Measurements from ENCODE around the gene CCDC102A.

CCDC102A gene

DNA sequence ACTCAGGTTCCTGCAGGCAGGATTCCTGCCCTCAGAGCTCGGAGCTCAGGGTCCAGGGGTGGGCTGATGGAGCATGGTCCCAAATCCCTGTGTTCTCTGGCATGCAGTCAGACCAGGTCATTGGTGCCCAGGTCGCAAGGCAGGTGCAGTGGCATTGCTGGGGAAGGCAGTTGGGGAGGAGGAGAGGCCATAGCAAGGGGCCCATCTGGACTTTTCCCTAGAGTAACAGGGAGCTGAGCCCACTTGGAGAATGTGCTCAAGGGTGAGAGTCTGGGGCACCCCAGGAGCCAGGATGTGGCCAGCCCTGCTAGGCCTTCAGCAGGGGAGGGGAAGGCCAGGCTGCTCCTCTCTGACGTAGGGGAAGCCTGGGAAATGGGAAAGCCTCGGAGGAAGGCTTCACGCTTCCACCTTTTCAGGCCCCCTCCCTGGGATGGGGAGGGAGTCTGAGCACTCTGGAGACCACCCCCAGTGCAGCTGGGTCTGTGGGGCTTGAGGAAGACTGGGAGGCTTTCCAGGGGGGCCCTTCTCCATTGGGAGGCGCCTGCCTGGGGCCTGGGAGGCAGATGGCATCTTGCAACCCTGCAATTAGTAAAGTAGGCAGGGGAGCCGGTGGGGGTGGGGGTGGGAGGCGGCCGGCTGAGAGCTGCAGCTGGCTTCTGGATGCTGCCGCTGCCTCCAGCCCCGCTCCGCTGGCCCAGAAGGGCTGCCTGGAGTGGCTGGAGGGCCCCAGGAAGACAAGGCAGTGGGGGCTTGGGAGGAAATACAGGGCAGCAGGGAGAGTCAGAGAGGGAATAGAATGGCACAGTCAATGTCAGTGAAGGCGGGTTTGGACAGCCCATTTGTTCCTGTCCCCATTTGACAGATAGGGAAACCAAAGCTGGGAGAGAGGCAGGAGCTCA is 29.0 kb downstream of the CCDC102A start:
- no peak overlapping the region for H3K4me3 ChIP-seq (ENCODE audit: low read depth, low read length)
- DNase-seq (ENCODE audit: low read depth): no peak
- TF ChIP-seq, protein P1, sequence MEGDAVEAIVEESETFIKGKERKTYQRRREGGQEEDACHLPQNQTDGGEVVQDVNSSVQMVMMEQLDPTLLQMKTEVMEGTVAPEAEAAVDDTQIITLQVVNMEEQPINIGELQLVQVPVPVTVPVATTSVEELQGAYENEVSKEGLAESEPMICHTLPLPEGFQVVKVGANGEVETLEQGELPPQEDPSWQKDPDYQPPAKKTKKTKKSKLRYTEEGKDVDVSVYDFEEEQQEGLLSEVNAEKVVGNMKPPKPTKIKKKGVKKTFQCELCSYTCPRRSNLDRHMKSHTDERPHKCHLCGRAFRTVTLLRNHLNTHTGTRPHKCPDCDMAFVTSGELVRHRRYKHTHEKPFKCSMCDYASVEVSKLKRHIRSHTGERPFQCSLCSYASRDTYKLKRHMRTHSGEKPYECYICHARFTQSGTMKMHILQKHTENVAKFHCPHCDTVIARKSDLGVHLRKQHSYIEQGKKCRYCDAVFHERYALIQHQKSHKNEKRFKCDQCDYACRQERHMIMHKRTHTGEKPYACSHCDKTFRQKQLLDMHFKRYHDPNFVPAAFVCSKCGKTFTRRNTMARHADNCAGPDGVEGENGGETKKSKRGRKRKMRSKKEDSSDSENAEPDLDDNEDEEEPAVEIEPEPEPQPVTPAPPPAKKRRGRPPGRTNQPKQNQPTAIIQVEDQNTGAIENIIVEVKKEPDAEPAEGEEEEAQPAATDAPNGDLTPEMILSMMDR (IDR thresholded peaks at IDR 0.05; ENCODE audit: low read depth, low read length, missing control alignments): no peak

DNA sequence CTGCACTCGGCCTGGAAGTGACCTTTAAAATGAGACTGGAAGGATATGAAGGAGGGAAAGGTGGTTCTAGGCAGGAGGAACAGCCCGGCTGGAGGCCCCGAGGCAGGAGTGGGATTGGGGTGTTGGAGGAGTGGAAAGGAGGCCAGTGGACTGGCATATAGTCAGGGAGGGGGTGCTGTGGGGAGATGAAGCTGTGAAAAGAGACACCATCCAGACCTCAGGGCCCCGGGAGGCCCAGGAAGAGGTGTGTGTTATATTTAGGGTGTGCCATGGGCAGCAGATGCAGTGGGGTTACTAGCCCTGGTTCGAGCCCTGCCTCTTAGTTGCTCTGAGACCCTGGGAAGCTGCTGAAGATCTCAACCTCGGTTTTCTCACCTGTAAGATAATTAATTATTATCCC is 31.2 kb downstream of the CCDC102A start:
- TF ChIP-seq, protein P1 (IDR thresholded peaks at IDR 0.05; ENCODE audit: low read depth, low read length, missing control alignments): no peak
- no peak overlapping the region for H3K4me3 ChIP-seq (ENCODE audit: low read depth, low read length)
- no peak for DNase-seq (ENCODE audit: low read depth)

DNA sequence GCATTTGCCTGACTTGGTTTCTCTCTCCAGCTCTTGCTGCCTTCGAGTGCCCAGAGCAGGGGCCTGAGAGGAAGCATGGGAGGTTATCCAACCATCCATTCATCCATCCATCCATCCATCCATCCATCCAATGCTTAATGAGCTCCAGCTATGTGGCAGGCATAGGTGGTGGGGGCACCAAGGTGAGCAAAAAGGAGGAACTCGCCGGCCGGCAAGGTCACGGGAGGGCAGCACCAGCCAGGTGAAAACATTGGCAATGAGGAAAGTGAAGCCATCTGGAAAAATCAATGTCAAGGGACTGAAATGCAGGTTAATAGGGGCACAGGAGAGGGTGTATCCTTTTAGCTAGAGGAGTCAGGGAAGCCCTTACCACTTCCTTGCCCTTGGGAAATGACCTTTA is 31.9 kb downstream of the CCDC102A start:
- DNase-seq (ENCODE audit: low read depth): no peak
- TF ChIP-seq, protein P1 (IDR thresholded peaks at IDR 0.05; ENCODE audit: low read depth, low read length, missing control alignments): no peak
- H3K4me3 ChIP-seq (ENCODE audit: low read depth, low read length): no peak overlapping the region

DNA sequence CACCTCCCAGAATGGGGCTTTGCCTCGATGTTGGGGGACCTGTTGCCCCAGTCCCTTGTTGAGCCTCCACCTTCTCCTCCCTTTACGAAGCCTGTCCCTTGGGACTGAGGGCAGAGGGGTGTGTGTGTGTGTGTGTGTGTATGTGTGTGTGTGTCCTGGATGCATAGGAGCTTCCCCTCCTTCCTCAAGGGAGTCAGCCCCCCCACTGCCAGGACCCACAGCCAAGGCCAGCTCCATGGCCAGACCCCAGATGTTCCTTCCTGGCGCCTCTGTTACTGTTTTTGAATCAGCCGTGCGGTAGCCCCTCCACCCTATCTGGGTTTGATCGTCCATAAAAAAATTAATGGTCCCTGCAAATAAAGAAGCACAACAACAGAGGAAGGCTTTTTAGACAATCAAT is 32.4 kb downstream of the CCDC102A start:
- no peak for DNase-seq (ENCODE audit: low read depth)
- TF ChIP-seq, protein P1 (IDR thresholded peaks at IDR 0.05; ENCODE audit: low read depth, low read length, missing control alignments): no peak
- no peak overlapping the region for H3K4me3 ChIP-seq (ENCODE audit: low read depth, low read length)

DNA sequence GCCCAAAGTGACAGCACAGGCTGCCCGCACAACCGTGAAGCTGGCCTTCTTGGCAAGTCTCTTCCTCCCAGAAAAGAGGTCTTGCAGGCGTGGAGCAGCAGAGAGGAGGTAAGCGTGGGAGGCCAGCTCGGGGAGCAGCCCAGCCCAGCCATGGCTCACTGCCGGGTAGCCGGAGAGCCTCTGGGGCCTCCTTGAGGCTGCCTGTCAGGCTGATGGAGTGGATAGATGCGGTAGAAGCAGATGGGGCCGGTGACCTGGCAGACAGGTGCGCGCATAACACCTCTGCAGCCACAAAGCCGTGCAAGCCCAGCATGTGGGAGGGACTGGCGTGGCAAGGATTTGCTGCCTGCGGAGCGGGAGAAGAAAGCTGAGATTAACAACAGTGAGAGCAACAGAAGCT is 33.0 kb downstream of the CCDC102A start:
- no peak overlapping the region for H3K4me3 ChIP-seq (ENCODE audit: low read depth, low read length)
- no peak for DNase-seq (ENCODE audit: low read depth)
- TF ChIP-seq, protein P1 (IDR thresholded peaks at IDR 0.05; ENCODE audit: low read depth, low read length, missing control alignments): no peak

DNA sequence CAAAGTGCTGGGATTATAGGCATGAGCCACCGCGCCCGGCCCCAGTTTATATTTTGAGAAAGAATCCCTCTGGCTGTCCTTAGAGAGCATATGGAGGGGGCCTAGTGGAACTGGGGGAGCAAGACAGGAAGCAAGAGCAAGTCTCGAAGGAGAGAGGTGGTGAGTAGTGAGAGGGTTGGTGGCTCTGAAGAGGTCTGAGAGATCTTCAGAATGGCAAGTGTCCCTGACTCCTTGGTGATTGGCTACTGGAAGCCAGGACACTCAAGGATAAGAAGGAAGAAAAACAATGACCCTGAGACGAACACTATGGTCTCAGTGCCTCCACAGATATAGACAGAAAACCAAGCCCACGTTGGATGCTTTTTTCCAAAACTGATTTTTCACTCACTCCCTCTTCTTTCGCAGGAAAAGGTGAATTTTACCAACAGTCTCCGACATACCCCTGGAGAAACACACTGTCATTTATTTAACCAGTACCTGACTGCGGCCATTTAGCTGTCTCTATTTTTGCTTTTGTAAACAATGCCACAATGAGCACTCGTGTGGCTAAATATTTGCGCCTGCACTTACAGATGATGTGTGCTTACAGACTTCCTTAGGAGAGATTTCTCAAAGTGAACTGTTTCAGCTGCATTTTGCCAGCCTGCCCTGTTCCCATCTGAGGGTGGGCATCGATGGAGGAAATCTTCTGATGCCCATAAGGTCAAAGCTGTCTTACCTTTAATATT is 34.2 kb downstream of the CCDC102A start:
- no peak overlapping the region for H3K4me3 ChIP-seq (ENCODE audit: low read depth, low read length)
- no peak for DNase-seq (ENCODE audit: low read depth)
- TF ChIP-seq, protein P1 (IDR thresholded peaks at IDR 0.05; ENCODE audit: low read depth, low read length, missing control alignments): no peak

Measured in GM12864 (cell line).